WI38 (cell line): Measurements from ENCODE around the gene ARHGAP31.

Experiments
- H3K4me3 ChIP-seq: 2 replicates; pipeline ENCODE4 v1.5.1; 2011; ENCODE audit warnings: low read depth, mild to moderate bottlenecking, control low read depth, low read length
- TF ChIP-seq, protein P1 (sequence below): IDR thresholded peaks from 2 replicates; pipeline ENCODE4 v1.5.1; 2012; ENCODE audit warnings: low read depth, mild to moderate bottlenecking, control low read depth, low read length

Gene ARHGAP31

DNA sequence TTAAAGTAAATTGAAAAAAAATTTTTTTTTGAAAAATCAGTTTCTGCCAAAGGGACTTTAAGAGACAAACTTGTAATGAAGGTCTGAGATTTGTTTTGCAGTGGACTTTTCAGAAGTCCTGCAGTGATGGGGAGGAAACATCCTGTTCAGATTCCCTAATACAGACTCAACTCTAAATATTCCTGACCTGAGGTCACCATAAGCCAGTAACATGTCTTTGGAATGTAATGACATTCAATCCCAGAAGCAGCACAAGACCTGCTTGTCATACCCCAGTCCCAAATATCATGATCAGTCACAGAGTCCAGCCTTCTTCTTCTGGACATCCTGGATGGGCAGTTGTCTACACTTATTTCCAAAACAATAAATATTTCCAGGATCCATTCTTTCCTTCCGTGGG, 115.7 kb downstream of the ARHGAP31 start:
- H3K4me3 ChIP-seq = no peak overlapping the region
- TF ChIP-seq, protein P1, sequence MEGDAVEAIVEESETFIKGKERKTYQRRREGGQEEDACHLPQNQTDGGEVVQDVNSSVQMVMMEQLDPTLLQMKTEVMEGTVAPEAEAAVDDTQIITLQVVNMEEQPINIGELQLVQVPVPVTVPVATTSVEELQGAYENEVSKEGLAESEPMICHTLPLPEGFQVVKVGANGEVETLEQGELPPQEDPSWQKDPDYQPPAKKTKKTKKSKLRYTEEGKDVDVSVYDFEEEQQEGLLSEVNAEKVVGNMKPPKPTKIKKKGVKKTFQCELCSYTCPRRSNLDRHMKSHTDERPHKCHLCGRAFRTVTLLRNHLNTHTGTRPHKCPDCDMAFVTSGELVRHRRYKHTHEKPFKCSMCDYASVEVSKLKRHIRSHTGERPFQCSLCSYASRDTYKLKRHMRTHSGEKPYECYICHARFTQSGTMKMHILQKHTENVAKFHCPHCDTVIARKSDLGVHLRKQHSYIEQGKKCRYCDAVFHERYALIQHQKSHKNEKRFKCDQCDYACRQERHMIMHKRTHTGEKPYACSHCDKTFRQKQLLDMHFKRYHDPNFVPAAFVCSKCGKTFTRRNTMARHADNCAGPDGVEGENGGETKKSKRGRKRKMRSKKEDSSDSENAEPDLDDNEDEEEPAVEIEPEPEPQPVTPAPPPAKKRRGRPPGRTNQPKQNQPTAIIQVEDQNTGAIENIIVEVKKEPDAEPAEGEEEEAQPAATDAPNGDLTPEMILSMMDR = no peak

DNA sequence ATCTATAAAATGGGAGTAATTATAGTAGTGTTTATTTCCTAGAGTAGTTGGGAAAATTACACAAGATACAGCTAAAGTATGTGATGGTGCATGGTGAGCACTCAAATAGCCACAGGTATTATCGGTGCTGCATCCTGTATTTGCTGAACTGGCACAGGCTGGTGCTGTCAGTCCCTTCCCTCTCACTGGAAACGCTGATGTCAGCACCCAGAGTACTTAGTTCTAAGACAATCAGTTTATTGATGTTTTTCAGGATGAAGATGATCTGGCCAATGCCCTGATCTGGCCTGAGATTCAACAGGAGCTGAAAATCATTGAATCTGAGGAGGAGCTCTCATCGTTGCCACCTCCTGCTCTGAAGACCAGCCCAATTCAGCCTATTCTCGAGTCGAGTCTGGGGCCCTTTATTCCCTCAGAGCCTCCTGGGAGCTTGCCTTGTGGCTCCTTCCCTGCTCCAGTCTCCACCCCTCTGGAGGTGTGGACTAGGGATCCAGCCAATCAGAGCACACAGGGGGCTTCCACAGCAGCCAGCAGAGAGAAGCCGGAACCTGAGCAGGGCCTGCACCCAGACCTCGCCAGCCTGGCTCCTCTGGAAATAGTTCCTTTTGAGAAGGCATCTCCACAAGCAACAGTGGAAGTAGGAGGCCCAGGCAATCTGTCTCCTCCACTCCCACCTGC, 119.6 kb downstream of the ARHGAP31 start:
- H3K4me3 ChIP-seq = no peak overlapping the region
- TF ChIP-seq, protein P1 = no peak

DNA sequence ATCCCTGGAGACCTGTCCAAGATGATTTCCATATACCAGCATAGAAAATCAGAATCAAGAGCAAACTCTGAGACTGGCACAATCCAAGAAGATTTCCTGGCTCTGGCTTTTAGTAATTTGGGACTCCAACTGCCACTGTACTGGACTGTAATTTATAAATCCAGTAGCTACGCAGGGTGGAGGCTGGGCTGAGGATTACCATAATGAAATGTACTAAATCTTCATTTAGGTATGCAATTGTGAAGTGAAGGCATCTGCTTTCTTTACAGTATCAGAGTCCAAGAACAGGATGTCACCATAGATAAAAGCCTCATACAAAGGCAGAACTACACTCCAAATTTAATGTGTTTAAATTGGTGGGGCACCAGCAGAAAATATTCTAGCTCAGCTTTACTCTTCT, 122.7 kb downstream of the ARHGAP31 start:
- TF ChIP-seq, protein P1 = no peak
- no peak overlapping the region for H3K4me3 ChIP-seq

DNA sequence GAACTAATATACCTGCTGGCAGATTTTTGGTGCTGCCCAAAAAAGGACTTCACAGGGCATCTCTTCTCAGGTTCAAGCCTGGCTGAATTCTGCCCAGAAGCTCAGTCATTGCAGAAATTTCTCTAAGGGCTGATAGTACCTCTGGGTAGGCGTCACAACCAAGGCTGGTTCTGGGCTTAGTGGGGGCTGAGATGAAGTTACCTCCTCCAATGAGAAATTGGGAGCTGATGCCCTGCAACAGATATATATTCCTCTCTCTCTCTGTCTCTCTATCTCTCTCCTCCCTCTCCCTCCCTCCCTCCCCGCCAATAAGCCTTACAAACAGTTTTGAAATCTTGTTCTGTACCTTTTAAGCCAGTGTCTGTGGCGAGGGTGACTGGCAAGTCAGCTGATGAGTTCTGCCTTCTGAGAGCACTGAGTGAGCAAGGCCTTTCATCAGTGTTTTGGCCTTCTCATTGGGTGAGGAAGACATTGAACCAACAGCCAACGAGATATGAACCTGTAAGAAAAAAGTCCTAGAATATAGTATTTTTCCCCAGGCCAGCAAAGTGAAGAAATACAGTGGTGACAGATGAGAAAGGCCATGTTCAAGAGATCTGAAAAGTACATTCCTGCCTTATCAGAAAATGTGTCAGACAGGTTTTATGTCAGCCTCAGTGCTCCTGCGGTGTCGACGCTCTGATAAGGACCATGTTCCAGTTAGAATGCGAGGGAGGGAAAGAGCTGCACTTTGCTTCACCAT, 123.8 kb downstream of the ARHGAP31 start:
- no peak overlapping the region for H3K4me3 ChIP-seq
- TF ChIP-seq, protein P1 = no peak

DNA sequence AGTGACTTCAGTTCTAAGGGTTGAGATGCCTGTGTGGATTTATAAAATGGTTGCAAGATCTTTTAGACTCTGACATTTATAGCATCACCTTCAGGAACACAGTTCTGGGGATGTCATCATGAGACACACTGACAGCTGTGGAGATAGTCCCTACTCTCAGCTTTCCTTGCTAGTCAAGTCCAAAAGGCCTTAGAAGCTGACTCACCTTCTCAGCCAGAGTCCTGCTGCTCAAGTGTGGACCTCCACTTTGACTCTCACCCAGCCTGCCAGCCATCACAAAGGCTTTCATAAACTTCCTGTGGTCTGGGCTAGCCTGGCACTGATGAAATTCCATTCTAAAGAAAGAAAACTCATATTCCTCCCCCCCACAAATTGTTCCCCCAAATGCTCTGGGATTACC, 124.5 kb downstream of the ARHGAP31 start:
- no peak overlapping the region for H3K4me3 ChIP-seq
- TF ChIP-seq, protein P1 = no peak

DNA sequence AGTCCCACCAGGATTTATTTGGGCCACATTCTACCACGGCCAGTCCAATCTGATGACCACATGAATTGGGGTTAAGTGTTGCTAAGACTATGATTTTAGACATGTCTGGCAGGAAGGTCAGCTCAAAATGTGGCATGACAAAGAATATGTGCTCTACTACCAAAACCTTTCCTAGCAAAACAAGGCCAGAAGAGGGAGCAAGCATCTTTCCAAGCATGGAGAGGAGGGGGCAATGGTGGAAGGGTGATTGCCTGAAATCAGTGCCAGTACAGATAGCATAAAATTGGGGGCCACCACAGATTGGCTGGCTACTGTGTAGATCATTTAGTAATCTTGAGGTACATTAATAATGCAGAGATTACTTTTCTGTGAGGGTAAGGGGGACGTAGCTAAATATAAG, 126.0 kb downstream of the ARHGAP31 start:
- no peak overlapping the region for H3K4me3 ChIP-seq
- TF ChIP-seq, protein P1 = no peak

DNA sequence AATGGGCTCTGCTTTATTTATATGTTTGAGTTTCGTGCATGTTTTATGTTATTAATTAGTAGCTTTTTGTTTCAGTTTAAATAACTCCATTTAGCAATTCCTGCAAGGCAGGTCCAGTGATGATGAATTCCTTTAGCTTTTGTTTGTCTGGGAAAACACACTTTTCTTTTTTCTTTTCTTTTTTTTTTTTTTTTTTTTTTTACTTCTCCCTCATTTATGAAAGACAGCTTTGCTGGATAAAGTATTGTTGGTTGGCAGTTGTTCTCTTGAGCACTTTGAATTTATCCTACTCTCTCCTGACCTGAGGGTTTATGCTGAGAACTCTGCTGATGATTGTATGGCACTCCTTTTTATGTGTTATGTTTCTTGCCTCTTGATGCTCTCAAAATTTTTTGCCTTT, 133.5 kb downstream of the ARHGAP31 start:
- no peak overlapping the region for H3K4me3 ChIP-seq
- TF ChIP-seq, protein P1 = no peak
